ENCODE data around the gene PTPRG. TPM values are rescaled to one million over a fixed set of nuclear protein-coding genes. Genes with fewer than 3 reads are reported as not detected.

PTPRG gene
- total and polyA plus RNA-seq, 2 experiments from 2014 or later: 15.2 to 45.7 TPM

GRCh38 chr3:61866961-61867461 is 305.6 kb downstream of the PTPRG start:
- no peak for TF ChIP-seq CTCF (IDR thresholded peaks at IDR 0.05; ENCODE audit: low read depth, low read length)
- no peaks in the 10 kb centered on the region for H3K36me3 ChIP-seq
- H3K4me3 ChIP-seq: no peak overlapping the region
- no peaks in the 10 kb centered on the region for H3K27me3 ChIP-seq
- no peak overlapping the region for H3K27ac ChIP-seq
- H3K9me3 ChIP-seq (ENCODE audit: low read depth): no peaks in the 10 kb centered on the region
- no peak for DNase-seq (ENCODE audit: low read depth in 1 of 2, low spot score in 1 of 2)
- peaks cover 37% of the 10 kb centered on the region for H3K4me1 ChIP-seq (ENCODE audit: low read depth)

- no peak for TF ChIP-seq CTCF (IDR thresholded peaks at IDR 0.05; ENCODE audit: low read depth, low read length)
- Histone ChIP-seq H3K9me3 (ENCODE audit: low read depth) (no peaks in the 10 kb centered on the region), H3K36me3 (no peaks in the 10 kb centered on the region), H3K27me3 (no peaks in the 10 kb centered on the region), H3K27ac (peak overlapping the region; percentile 47), H3K4me1 (ENCODE audit: low read depth) (peaks cover 26% of the 10 kb centered on the region), H3K4me3 (no peak overlapping the region)
- no peak for DNase-seq (ENCODE audit: low read depth in 1 of 2, low spot score in 1 of 2)
Observed at GRCh38 chr3:61868499-61868898, 307.1 kb downstream of the PTPRG start.

GRCh38 chr3:61869371-61869770 is 308.0 kb downstream of the PTPRG start:
- no peaks in the 10 kb centered on the region for H3K9me3 ChIP-seq (ENCODE audit: low read depth)
- no peak overlapping the region for H3K4me3 ChIP-seq
- no peak for DNase-seq (ENCODE audit: low read depth in 1 of 2, low spot score in 1 of 2)
- no peaks in the 10 kb centered on the region for H3K27me3 ChIP-seq
- H3K4me1 ChIP-seq (ENCODE audit: low read depth): peaks cover 21% of the 10 kb centered on the region
- H3K36me3 ChIP-seq: no peaks in the 10 kb centered on the region
- no peak for TF ChIP-seq CTCF (IDR thresholded peaks at IDR 0.05; ENCODE audit: low read depth, low read length)
- H3K27ac ChIP-seq: peak overlapping the region; percentile 47

GRCh38 chr3:61871644-61872043 is 310.3 kb downstream of the PTPRG start:
- no peak for DNase-seq (ENCODE audit: low read depth in 1 of 2, low spot score in 1 of 2)
- Histone ChIP-seq H3K9me3 (ENCODE audit: low read depth) (no peaks in the 10 kb centered on the region), H3K4me1 (ENCODE audit: low read depth) (peaks cover 38% of the 10 kb centered on the region), H3K27ac (peak overlapping the region; percentile 75), H3K4me3 (no peak overlapping the region), H3K36me3 (no peaks in the 10 kb centered on the region), H3K27me3 (no peaks in the 10 kb centered on the region)
- no peak for TF ChIP-seq CTCF (IDR thresholded peaks at IDR 0.05; ENCODE audit: low read depth, low read length)

- Histone ChIP-seq H3K36me3 (no peaks in the 10 kb centered on the region), H3K4me3 (no peak overlapping the region), H3K27ac (peak overlapping the region; percentile 75), H3K9me3 (ENCODE audit: low read depth) (no peaks in the 10 kb centered on the region), H3K27me3 (no peaks in the 10 kb centered on the region), H3K4me1 (ENCODE audit: low read depth) (peaks cover 42% of the 10 kb centered on the region)
- TF ChIP-seq CTCF (IDR thresholded peaks at IDR 0.05; ENCODE audit: low read depth, low read length): no peak
- DNase-seq (ENCODE audit: low read depth in 1 of 2, low spot score in 1 of 2): peak in 1 of 2 donors; percentile 25
Observed at GRCh38 chr3:61872077-61872706, 310.8 kb downstream of the PTPRG start.
